Activated T-cell treated with anti-CD3 and anti-CD28 coated beads for 4 hours (primary cell): ENCODE results near the gene MYCBP2.
"Not testable (repeated sequence)": the region's sequence is repeated elsewhere in the genome, so short reads cannot be mapped to it uniquely, and the experiment has no call there.

Source experiments
- DNase-seq: peaks from one replicate; pipeline ENCODE4 v3.0.0-alpha.2; 2020

MYCBP2 gene

DNA sequence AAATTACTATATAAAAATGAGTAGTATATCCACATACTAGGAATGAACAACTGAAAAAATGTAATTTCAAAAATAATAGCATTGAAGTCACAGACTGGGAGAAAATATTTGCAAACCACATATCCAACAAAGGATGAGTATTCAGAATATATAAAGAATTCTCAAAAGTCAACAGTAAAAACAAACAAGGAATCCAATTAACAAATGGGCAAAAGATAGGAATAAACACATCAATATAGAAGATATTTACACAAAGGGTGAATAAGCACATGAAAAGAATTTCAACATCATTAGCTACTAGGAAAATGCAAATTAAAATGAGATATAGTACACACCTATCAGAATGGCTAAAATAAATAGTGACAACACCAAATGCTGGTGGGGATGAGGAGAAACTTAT lies 37.0 kb downstream of the MYCBP2 start:
- DNase-seq = no peak

DNA sequence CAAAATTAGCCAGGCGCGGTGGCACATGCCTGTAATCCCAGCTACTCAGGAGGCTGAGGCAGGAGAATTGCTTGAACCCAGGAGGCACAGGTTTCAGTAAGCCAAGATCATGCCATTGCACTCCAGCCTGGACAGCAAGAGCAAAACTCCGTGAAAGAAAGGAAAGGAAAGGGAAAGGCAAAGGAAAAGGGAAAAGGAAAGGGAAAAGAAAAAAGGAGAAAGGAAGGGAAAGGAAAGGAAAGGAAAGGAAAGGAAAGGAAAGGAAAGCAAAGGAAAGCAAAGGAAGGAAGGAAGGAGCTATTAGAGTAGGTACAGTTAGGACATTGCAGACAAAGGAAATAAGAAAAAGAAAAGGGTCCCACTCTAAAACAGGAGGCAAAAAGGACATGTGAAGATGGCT lies 41.3 kb downstream of the MYCBP2 start:
- not testable (repeated sequence) for DNase-seq

DNA sequence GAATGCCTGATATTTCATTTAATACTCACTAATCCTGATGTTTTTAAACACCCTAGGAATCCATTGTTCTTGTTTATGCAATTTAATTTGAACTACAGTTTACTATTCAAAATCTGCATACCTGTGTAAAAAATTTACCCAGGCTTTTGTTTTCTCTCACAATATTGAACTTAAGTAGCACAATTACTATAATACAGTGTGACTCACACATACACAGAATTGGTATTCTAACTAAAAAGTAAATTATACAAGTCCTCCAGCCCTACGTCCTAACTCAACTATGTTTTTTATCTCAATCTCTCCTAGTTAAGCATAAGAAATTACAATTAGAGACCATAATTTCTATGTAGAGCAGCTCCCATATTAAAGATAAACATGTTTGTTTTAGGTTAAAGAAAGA lies 41.8 kb downstream of the MYCBP2 start:
- DNase-seq = no peak

DNA sequence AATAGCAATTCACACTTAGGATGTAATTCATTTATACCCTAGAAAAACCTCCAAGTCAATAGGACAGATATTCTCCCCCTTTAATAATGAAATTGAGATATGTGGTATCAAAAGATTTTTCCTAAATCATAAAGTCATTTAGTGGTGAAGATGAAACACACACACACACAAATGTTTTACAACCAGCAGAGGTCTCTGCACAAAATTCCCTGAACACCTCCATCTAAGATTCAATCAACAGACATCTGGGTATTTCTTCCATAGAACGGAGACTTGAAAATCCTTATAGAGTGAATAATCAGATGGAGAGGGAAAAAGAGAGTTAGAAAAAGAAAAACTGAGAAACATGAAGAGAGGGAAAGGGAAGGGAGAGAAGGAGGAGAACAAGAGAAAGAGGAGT lies 52.8 kb downstream of the MYCBP2 start:
- DNase-seq = no peak

DNA sequence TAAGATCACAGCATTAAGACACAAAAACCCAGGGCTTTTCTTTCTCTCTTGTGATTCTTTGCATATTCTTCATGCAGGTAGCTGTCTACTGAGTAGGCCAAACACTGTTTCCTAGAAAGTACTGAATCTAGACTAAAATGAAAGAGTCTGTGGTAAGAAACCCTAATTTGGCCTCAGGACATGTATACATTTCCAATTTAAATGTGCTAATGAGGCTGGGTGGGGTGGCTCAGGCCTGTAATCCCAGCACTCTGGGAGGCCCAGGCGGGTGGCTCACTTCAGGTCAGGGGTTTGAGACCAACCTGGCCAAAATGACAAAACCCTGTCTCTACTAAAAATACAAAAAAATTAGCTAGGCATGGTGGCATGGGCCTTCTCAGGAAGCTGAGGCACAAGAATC lies 57.8 kb downstream of the MYCBP2 start:
- no peak for DNase-seq

DNA sequence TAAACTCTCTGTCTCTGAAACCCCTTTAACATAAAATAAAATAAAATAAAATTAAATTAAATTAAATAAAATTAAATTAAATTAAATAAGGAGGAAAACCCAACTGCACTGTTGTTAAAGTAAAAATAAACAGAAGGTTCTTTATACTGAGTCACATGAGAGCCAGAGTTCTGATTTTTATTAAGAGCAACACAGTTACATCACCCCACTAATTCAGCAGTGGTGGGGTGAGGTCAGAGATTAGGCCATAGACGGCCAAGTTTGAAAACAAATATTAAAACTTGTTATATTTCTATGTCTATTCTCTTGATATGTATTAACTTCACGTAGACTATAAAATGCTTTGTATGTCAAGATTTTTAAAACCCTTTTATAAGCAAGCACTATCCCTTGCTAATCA lies 59.5 kb downstream of the MYCBP2 start:
- no peak for DNase-seq

DNA sequence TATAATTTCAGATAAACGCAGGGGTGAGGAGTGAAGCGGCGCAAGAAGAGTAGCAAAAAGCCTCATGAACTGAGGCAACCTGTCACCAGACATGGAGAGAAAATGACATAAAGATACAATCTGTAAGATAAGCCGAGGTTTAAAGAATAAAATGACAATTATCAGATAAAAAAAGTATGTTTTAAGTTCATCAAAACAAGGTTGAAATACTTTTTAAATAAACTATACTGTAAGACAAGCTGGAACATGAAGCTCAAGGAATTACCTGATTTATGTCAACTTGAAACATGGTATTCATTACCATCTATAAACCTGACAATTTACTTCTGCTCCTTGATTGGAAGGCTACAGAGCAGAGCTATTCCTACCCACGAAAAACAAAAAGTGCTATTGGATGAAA lies 61.6 kb downstream of the MYCBP2 start:
- no peak for DNase-seq

DNA sequence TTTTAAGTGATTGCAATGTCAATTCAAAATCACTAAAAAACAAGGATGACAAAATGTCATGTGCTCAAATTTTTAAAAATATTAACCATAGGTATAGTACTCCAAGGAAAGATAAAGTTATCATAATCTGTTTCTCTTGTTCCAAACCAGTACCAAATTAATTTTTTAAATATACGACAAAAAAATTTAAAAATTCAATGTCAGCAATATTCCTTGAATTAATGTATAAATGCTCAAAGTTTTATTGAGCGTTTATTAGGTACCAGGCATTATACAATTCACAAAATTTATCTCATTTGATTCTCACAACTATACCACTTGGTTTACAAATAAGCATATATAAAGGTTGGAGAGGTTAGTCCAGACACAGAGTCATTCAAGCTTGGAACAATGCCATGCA lies 64.7 kb downstream of the MYCBP2 start:
- DNase-seq = no peak

DNA sequence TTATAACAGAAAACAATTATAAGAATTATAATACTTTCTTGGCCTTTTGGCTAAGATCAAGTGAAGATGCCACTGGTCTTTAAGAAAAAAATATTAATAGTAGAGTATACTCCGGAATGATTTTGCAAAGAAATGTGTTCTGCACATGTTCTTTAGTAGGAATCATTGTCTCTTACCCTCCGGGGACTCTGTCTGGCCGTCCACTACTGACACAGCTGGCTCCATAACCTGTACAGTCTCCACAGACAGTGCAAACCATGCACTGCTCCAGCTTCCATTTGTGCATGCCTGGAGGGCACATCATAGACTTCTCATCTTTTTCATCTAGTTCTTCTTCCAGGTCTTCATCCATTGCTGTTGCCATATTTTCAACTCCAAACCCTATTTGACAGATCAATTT lies 75.9 kb downstream of the MYCBP2 start:
- DNase-seq = no peak

DNA sequence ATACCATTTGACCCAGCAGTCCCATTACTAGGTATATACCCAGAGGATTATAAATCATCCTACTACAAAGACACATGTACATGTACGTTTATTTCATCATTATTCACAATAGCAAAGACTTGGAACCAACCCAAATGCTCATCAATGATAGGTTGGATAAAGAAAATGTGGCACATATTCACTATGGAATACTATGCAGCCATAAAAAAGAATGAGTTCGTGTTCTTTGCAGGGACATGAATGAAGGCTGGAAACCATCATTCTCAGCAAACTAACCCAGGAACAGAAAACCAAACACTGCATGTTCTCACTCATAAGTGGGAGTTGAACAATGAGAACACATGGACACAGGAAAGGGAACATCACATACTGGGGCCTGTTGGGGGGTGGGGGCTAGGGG lies 81.7 kb downstream of the MYCBP2 start:
- not testable (repeated sequence) for DNase-seq

DNA sequence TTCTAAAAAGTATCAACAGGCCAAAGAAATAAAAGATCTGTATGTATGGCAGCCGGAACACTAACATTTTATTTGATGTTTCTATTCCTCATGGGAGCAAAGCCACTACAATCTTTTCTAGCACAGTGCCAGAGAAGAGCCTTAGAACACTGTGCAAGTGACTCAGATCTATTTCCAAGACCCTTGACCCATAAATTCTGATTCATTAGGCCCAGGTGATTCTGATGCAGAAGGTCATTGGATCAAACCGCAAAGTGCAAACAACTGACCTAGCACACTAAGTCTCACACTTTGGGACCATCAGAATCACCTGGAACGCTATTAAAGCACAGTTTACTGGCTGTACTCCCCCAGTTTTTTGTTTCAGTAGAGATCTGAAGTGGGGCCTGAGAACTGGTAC lies 87.6 kb downstream of the MYCBP2 start:
- no peak for DNase-seq

DNA sequence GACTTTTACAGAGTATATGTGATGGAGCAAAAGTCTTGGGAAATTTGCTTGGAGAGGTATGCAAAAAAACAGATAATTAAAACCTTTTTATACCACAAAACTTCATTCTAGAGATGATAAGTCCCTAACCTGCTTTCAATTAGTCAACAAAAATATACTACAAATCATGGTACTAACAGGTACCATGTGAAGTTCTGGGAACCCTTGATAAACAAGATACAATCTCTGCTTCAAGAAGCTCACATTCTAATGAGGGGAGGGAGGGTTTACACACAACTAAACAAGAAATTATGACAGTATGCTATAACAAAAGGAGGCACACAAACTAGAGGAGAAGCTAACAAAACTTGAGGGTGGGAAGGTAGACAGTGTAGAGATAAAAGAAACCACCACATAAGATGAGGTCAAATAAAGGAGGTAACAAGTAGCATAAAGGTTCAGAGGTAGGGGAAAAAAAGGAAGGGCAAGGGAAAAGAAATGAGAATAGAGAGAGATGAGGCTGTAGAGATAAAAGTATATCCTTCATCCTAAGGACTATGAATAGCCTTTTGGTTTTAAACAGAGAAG lies 91.4 kb downstream of the MYCBP2 start:
- DNase-seq = no peak

DNA sequence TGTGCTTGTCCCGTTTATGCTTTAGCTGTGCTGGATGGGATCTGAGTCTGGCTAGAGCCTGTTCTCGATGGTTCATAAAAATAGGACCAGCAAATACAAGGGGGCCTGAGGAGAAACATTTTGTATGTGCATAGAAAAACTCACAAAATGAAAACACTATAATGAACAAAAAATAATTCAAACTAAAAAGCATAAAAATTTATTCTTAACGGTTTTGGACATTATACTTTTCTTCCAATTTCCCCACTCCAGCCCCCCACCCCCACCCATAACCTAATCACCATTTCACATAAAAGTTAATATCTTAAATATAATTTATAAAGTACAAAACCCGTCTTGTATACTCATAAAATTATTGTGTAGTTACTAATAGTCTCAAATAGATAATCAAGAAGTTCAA lies 93.7 kb downstream of the MYCBP2 start:
- no peak for DNase-seq

DNA sequence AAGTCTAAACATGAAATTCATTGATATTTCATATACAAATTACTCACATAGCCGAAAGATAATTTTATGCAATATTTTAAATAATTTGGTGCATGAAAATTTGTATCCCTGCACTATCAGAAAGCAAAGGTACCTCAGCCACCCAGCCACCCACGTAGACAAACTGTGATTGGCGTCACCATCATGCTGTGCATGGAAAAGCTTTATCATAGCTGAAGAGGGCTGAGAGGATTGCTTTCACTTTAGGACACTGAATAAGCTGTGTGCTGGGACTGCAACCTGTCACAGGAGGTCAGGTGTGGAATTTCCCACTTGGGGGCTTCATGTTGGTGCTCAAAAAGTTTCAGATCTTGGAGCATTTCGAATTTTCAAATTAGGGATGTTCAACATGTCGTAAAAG lies 96.3 kb downstream of the MYCBP2 start:
- DNase-seq = peak; percentile 2

DNA sequence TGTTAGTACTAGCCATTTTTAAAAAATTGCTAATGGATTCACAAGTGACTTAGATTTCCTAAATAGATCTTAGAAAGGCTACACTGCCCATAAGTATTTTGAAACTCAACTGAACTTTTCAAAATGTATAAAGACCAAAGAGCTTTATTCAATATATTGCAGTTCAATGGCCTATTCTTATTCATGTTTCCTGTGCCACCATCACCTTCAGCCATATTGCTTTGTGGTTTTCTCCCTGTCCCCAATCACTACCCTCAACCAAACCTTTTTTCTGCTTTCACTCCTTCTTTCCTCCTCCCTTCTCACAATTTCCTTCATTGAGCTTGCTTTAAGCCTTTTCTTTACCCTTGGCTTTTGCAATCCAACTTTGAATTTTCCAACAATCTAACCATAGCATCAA lies 100.9 kb downstream of the MYCBP2 start:
- DNase-seq = no peak

DNA sequence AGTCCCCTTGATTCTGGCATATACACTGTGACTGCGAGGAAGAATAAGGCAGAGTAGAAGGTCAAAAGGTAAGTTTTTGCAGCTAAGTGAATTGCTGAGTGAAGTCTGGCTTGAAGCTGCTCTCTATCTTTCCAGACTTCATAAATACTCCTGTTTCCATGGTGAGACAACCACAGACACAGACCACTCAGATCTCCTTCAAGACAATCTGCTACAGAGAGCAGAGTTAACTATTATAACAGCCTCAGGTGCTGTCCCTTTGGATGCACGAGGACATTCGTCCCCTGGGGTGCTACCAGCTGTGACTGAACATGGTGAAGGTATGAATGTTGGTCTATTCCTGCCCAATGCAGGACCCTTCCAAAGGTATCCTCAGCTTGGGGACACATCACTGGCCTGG lies 104.0 kb downstream of the MYCBP2 start:
- DNase-seq = no peak

DNA sequence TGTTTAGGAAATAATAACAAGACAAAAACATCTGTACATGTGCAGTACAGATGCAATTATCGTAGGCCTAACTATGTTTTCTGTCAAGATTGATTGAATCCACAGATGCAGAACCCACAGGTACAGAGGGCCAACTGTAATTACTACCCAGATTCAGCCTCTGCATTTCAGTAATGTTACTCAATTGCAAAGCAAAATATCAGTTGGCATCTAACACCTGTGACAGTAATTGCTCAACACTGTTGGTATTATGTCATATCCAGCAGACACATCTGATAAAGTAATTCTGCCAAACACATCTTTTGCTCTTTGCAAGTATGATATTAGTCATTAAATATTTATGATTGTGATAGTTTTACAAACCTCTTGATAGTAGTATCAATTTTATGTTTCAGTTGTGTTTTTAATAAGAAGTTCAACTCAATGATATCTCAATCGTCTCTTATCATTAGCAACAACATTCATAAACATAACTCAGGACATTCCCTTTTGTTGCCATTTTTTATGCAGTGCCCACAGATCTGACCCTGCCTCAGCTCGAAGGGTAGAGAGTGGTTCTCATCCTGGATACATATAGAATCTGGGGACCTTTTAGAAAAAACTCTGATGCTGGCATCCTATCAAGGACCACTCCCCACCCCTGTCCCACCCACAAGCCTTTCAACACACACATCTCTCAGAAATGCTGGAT lies 104.7 kb downstream of the MYCBP2 start:
- DNase-seq = no peak

DNA sequence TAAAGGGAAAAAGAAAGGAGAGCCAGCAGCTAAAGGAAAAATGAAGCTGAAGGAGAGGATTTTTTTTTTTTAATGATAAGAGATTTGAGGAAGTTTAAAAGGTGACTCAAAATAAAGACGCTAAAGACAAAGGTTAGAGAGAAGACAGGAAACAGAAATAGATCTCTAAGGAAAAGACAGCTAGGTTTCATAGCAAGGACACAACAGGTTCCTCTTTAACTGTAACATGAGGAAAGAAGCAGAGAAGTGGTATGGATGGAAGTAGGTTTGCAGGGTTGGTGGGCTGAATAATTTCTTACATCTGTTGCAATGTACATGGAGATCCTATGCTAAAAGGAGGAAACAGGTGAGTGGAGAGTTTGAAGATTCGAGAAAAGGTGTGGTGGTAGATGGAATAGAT lies 107.5 kb downstream of the MYCBP2 start:
- no peak for DNase-seq

DNA sequence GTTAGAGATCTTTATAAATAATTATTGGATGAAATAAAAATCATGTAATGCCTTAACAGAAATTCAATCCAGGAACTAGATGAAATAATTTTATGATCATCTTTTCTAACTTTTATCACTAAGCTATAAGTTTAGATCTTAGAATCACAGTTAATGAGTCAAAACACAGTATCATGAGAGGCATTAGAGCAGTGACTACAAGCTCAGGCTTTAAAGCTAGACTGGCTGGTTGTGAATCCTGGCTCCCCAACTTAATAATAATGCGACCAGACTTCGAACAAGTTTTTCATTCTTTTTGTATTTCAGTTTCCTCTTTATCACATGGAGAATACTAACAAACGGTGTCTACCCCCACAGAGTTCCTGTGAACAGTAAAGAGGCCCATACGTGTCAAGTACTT lies 108.6 kb downstream of the MYCBP2 start:
- DNase-seq = no peak

DNA sequence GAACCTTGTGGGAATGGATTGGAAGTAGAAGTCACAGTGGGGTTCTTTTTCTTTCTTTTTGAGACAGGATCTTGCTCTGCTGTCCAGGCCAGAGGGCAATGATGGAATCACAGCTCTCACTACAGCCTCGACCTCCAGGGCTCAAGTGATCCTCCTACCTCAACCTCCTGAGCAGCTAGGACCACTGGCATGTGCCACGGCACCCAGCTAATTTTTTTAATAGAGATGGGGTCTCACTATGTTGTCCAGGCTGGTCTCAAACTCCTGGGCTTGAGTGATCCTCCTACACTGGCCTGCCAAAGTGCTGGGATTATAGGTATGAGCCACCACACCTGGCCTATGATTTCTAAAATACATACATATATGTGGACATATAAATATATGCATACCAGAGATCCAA lies 111.4 kb downstream of the MYCBP2 start:
- DNase-seq = no peak

DNA sequence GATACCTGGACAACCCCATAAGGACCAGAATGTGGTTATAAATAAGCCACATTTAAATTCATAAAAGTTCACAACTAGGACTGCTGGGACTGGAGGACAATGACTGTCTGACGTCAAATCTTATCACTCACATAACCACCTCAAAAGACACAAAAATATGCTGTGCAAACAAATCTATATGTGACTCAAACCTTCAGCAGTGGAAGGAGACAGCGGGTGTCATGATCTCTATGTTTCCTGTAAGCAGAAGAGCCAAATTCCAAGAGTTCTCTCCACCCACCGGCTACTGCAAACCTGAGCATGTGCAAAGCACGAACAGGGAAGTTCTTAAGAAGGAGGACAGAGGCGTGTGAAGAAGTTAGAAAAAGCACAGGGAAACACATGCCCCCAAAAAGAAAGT lies 113.2 kb downstream of the MYCBP2 start:
- DNase-seq = no peak

DNA sequence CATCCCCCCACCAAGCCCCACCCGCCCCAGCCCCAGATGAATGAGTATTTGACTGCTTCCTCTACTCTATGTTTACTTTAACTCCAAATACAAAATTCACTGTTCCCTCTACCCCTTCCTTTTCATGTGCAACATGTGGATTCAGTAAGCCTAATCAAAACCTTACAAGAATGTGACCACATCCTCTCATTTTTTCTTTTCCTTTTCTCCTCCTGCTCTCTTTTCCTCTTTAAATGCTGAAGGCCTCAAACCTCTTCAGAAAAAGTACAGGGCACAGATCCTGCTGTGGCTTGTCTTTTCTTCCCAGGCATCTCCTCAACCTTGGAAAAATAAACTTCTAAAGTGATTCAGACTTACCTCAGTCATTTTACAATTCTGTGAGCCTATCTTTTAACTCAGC lies 119.0 kb downstream of the MYCBP2 start:
- no peak for DNase-seq

DNA sequence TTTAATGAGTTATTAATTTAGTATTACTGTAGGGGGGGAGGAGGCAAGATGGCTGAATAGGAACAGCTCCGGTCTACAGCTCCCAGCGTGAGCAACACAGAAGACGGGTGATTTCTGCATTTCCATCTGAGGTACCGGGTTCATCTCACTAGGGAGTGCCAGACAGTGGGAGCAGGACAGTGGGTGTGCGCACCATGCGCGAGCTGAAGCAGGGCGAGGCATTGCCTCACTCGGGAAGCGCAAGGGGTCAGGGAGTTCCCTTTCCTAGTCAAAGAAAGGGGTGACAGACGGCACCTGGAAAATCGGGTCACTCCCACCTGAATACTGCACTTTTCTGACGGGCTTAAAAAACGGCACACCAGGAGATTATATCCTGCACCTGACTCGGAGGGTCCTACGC lies 127.9 kb downstream of the MYCBP2 start:
- not testable (repeated sequence) for DNase-seq

DNA sequence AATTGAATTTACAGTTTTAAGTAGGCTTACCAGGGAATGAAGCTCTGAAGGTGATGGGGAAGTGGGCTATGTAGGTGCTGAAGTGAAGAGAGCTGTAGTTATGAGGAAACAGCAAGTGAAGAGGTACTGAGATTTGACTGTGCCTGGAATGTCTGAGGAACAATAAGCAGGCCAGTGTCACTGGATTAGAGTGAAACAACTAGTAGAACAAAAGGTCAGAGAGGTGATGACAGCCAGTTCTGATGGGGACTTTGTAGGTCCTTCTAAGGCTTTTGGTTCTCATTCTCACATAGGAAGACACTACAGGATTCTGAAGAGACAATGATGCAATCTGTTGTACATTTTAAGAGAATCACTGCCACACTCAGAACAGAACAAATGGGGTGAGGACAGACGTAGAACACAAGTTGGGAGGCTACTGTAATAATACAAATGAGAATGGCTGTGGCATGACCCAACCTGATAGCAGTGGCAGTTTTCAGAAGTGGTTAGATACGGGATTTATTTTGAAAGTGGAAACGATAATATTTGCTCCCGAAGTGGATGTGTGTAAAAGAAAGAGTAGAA lies 130.8 kb downstream of the MYCBP2 start:
- no peak for DNase-seq

DNA sequence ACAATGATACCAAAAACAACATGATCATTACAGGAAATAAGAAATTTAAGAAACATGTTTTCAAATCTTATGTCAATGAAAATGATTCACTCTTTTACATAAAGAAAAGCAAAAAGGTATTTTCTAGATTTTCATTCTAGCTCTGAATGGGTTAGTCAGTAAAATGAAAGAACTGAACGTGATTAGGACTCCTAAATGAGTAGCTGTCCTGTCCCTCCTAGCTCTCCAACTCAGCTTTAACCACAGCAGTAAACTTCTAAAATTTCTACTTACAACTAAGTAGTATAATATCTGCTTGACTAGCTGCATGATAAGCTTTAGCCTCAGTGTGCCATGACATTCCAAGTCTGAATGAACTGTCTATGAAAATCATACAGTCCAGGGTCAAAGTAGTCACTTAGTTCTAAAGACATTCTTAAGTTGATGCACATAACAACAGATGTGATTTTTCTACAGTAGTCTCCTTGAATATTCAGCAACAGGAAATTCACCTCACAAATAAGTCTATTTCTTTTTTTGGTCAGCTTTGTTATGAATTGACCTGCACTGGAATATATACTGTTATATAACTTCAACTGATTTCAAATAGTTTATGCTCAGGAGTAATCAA lies 136.4 kb downstream of the MYCBP2 start:
- no peak for DNase-seq
